Activated naive CD4-positive, alpha-beta T cell treated with anti-CD3 and anti-CD28 coated beads, Interleukin-2, amount 50 U/mL, for 16 hours (primary cell): Measurements from ENCODE around the gene P3H2.

Experiments used
- DNase-seq: peaks from one replicate; pipeline ENCODE4 v3.0.0-alpha.2; 2020

Gene P3H2

GRCh38 chr3:190125436-190126068, 4.9 kb upstream of the P3H2 start:
- DNase-seq, result no peak

GRCh38 chr3:190124067-190124466, 3.4 kb upstream of the P3H2 start:
- DNase-seq, result no peak

GRCh38 chr3:190122198-190122771, 1.6 kb upstream of the P3H2 start:
- no peak for DNase-seq

DNA sequence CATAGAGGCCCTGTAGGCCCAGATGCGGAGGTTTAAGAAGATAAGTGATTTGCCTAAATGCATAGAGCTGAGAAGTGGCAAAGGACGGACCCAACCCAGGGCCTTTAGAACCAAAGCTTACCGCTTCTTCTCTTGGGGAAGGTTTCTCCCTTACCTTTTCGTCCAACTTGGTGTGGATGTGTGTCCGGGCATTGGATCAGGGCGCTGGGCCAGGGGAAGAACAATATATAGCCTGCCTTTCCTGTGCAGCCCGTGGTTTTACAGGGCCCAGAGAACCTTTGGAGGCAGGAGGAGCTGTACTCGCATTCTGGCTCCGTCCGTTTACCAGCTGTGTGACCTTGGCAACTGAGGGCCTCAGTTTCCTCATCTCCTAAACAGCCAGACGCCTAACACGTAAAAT, 686 bp upstream of the P3H2 start:
- no peak for DNase-seq

DNA sequence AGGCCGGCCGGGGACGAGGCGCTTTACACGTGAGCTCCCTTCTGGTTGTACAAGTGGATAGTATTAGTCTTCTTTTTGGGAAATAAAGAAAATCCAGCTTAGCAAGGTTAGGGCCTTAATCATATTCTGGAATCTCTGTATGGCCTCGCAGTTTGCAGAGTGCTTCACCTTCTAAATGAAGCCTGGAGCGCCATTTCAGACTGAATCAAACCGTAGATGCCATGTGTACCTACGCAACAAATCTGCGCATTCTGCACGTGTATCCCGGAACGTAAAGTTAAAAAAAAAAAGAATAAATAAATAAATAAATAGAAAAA, 322 bp upstream of the P3H2 start:
- DNase-seq, result no peak

- DNase-seq, result no peak
Observed at GRCh38 chr3:190119461-190120268, 1.0 kb downstream of the P3H2 start.

DNA sequence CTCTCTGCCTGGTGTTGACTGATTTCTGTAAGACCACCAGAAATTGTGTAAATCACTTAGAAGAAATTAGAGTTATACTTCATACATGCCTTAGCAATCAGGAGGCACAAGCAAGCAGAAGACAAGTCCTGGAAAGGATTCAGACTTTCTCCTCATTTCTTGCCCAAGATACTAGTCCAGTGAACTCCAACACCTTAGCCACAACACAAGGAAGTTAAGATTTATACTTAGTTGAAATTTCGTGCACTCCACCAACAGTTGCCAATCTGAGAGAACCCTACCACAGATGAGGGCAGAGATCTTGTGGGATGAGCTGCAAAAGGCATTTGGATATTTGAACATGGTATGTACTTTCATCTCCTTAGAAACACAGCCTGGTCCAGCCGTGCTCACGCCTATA, 2.3 kb downstream of the P3H2 start:
- no peak for DNase-seq

- no peak for DNase-seq
Observed at GRCh38 chr3:190117981-190118380, 2.7 kb downstream of the P3H2 start.

DNA sequence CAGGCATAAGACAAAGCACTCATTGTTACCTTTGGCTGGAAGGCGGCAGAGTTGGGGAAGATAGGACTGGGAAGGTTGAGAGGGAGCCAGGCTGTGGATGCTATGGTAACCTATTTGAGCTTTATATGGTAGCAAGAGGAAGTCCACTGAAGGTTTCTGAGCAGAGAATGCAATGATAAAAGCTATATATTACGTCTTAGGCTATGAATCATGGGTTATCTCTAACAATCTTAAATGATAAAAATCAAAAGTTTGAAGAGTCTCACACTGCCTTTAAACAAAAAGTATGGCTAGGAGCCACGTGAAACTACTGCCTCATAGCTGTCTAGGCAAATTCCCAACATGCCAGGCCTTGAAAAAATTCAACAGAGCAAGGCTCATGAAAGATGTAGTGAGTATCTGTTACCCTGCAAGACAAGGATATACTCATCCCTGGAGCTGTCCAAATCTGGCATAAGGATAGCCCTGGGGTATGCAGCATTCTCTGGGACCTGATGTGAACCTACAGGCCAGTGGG, 4.1 kb downstream of the P3H2 start:
- DNase-seq, result no peak

DNA sequence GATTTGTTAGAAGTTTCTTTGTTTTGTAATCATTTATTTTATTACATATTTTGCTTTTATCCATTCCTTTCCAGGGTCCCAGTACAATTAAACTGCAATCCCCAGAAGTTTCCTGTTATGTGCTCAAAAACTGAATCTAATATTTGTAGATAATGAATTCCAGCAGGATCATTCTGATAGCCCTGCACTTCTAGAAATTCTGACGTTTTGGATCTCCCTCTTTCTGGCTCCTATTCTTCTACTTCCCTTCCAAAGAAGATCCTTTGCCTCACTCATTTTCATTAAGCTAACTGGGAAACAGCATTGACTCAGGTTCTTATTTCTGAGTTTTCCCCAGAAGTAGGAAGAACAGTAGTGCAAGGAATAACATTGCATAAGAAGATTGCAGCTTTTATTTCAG, 9.9 kb downstream of the P3H2 start:
- no peak for DNase-seq

- no peak for DNase-seq
Observed at GRCh38 chr3:190109441-190109840, 11.3 kb downstream of the P3H2 start.

- no peak for DNase-seq
Observed at GRCh38 chr3:190108804-190109203, 11.9 kb downstream of the P3H2 start.

DNA sequence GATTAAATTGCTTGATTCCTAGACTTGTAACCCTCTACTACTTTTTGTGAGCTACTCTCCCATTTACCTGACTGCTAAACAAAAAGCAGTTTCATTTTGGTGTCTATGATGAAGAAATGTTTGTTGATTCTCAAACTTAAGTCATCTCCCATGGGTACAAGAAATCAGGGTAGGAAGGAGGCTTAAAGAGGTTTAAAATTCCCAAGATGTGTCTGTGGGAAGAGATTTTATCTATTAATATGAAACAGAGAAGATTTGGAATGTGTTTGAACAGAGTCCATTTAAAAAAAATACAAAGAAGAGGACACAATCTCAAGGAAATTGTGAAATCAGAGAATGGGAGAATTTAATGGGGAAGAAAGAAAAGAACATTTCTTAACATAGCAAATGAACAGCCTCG, 14.8 kb downstream of the P3H2 start:
- no peak for DNase-seq

DNA sequence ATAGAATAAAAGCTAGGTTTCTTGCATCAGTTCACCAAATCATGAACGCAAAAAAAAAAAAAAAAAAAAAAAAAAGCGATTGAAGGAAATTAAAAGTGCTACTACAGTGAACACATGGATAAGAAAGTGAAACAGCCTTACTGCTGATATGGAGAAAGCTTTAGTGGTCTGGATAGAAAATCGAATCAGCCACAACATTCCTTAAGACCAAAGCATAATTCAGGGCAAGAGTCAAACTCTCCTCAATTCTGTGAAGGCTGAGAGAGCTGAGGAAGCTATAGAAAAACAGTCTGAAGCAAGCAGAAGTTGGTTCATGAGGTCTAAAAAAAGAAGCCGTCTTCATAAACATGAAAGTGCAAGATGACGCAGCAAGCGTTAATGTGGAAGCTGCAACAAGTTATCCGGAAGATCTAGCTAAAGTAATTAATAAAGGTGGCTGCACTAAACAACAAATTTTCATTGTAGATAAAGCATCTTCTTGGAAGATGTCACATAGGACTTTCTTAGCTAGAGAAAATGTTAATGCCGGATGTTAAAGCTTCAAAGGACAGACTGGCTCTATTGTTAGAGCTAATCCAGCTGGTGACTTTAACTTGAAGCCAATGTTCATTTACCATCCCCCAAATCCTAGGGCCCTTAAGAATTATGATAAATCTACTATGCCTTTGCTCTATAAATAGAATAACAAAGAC, 19.2 kb downstream of the P3H2 start:
- DNase-seq, result no peak

- DNase-seq, result no peak
Observed at GRCh38 chr3:190099099-190099498, 21.6 kb downstream of the P3H2 start.

GRCh38 chr3:190097617-190098016, 23.1 kb downstream of the P3H2 start:
- no peak for DNase-seq

DNA sequence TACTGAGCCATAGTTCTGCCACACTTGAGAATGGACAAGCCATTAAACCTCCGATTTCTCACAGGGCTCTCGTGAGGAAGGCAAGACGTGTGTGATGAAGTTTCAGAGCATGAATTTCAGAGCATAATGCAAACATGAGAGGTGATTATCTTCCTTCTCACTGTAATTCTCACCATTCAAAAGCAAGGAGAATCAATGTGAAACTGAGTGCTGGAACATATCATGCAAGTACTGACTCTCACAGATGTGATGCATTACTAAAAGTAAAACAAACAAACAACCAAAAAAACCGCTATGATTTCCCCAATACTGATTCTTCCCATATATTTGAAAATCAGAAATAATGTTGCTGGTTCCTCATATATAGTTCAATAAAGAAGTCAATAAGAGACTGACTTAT, 23.7 kb downstream of the P3H2 start:
- DNase-seq, result no peak

- no peak for DNase-seq
Observed at GRCh38 chr3:190096345-190096744, 24.4 kb downstream of the P3H2 start.

- DNase-seq, result no peak
Observed at GRCh38 chr3:190094160-190094718, 26.5 kb downstream of the P3H2 start.

DNA sequence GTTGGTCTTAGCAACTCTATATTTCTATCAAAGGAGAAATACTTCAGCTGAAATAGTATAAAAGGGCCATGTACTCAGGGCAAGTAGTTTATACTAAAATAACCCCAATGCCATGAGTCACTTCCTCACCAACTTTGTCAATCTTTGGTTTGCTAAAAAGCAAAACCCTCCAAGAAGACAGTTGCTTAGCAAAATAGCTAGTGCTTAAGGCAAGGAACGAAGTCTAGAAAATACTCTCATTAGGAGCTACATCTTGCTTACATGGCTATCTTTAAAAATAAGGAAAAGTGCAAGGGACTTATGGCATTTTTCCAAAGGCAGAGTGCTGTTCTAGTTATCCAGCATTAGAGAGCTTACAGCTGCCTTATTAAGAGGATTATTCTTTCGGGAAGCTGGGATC, 28.4 kb downstream of the P3H2 start:
- DNase-seq, result no peak

- DNase-seq, result no peak
Observed at GRCh38 chr3:190089711-190090110, 31.0 kb downstream of the P3H2 start.

GRCh38 chr3:190088890-190089289, 31.8 kb downstream of the P3H2 start:
- DNase-seq, result no peak

- DNase-seq, result no peak
Observed at GRCh38 chr3:190086191-190086590, 34.5 kb downstream of the P3H2 start.
